ENCODE measurements around the gene MAST1.

GRCh38 chr19:12806242-12807081 lies 31.9 kb upstream of the MAST1 start, which contains the start of gene RNASEH2A:
- TF ChIP-seq POLR2A (IDR thresholded peaks at IDR 0.05; ENCODE audit: low read length) (peak; percentile 72), GATA1 (IDR thresholded peaks at IDR 0.05; ENCODE audit: low read depth, low read length) (no peak)

Measured in erythroblast (primary cell).